CD4-positive, alpha-beta T cell treated with Interleukin-6 at 100 ng/mL for 8 hours (primary cell): ENCODE data around the gene GULP1.
"Not testable (repeated sequence)": the region's sequence is repeated elsewhere in the genome, so short reads cannot be mapped to it uniquely, and the experiment has no call there.

Source experiments
- DNase-seq: peaks from one replicate; pipeline ENCODE4 v3.0.0-alpha.2; 2020; ENCODE audit warnings: mixed read lengths, low spot score

The GULP1 gene

GRCh38 chr2:188601927-188602326, 310.3 kb downstream of the GULP1 start:
- no peak for DNase-seq

- DNase-seq: no peak
Measured at GRCh38 chr2:188604579-188604978, 312.9 kb downstream of the GULP1 start.

GRCh38 chr2:188605609-188606584, 314.2 kb downstream of the GULP1 start:
- DNase-seq: not testable (repeated sequence)

DNA sequence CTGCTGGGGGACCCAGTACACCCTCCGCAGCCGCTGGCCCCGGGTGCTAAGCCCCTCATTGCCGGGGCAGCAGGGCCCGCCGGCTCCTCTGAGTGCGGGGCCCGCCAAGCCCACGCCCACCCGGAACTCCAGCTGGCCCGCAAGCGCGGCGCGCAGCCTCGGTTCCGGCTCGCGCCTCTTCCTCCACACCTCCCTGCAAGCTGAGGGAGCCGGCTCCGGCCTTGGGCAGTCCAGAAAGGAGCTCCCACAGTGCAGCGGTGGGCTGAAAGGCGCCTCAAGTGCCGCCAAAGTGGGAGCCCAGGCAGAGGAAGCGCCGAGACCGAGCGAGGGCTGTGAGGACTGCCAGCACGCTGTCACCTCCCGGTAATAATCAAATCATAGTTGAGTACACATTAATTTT, 314.9 kb downstream of the GULP1 start:
- not testable (repeated sequence) for DNase-seq

- DNase-seq: no peak
Measured at GRCh38 chr2:188607501-188607900, 315.8 kb downstream of the GULP1 start.

DNA sequence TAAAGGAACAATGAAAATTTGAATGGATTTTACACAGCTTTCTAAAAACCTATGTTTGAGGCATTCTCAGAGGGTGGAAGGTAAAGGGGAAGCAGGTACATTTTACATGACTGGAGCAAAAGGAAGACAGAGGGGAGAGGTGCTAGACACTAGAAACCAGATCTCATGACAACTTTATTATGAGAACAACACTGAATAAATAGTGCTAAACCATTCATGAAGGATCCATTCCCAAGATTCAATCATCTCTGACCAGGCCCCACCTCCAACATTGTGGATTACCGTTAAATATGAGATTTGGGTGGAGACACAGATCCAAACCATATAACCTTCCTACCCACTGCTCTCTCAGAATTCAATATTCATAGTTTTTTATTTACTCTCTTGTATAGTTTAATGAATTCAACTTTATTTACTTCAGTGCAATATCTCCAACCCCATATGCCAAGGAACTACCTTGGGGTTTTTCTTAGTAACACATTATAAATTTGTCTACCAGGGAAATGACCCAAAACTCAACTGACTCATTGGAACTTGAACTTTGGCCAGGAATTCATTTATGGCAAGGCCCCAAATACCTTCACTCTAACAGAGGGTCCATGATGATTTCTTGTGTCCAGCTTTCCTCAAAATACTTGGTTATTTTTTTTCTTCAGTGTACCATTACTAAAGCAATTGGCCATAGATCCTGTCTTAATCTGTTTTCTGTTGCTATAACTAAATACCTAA, 317.8 kb downstream of the GULP1 start:
- DNase-seq: no peak

DNA sequence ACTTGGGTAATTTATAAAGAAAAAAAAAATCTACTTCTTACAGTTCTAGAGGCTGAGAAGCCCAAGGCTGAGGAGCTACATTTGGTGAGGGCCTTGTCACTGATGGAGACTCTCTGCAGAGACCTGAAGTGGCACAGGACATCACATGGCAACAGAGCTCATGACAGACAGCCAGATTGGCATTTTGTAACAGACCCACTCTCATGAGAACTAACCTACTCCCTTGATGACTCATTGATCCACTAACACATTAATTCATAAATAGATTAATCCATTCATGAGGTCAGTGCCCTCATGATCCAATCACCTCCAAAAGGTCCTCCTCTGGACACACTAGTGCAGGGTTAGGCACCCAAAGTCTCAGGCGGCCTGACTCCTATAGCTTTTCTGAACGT, 318.4 kb downstream of the GULP1 start:
- DNase-seq: no peak

GRCh38 chr2:188610827-188611226, 319.2 kb downstream of the GULP1 start:
- no peak for DNase-seq

- DNase-seq: no peak
Measured at GRCh38 chr2:188619146-188619545, 327.5 kb downstream of the GULP1 start.

DNA sequence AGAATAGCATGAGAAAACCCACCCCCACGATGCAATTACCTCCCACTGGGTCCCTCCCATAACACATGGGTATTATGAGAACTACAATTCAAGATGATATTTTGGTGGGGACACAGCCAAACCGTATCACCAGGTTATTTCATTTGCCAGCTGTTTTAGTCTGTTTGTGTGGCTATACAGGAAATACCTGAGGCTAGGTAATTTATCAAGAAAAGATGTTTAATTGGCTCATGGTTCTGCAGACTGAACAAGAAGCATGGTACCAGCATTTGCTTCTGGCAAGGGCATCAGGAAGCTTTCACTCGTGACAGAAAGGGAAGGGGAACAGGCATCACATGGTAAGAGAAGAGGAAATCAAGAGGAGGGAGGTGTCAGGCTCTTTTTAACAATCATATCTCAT, 329.2 kb downstream of the GULP1 start:
- DNase-seq: no peak

GRCh38 chr2:188622601-188623260, 331.1 kb downstream of the GULP1 start:
- no peak for DNase-seq

DNA sequence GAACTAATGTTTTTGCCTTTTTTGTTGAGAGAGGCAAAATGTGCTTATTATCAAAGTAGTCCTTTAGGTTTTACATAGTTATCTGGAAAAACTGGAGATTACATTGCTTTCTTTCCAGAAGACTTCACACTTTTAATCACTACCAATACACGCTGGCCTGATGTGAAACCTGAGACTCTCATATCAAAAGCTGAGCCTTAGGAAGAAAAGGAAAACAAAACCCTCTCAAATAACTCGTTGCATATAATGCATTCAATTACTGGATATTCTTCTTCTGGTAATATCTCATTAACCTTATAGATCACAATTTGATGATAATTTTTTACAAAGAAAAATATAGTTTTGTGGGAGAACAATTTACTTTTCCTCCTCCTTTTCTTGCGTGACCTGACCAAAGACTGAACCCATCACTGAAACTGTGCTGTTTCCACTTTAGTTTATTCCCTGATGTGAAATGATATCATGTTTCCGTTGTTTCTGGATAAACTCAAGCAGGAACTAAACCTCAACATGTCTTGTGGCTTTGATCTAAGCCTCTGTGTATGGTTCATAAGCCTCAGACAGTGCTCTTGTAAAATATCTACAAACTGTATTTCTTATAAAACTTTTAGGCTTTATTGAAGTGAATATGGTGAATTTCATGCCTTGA, 332.4 kb downstream of the GULP1 start:
- no peak for DNase-seq

- no peak for DNase-seq
Measured at GRCh38 chr2:188627471-188627870, 335.8 kb downstream of the GULP1 start.

DNA sequence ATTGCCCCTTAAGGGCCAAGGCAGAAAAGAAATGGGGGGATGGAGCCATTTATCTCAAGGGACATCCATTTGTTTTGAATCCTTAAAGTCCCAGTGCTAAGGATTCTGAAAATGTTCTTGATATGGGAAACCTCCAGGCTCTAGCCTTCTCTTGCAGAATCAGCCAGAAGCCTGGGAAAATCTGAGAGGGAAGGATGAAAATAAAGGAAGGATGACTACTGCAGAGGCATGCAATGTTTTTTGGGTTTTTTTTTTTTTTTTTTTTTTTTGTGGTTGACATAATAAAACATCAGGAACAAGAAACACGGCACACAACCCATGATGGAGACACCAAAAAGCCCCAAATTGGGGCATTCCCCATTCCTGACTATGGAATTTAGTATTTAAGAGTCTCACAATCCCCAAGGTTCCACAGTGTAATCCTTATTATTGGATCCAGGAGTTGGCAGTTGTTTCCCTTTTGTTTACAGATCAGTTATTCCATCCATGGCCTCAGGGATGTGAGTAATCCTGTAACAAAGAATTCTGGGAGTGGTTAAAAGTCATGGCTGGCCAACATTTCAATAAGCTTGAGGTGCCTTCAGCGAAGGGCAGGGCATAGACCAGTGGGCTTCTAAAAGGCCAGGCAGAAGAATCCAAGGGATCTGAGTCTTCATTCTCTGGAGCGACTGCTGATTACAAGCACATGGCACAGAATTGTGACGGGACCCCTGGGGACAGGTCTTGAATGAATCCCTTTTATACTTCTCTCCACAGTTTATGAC, 337.5 kb downstream of the GULP1 start:
- no peak for DNase-seq

GRCh38 chr2:188629753-188630527, 338.3 kb downstream of the GULP1 start:
- DNase-seq: no peak

GRCh38 chr2:188631037-188631809, 339.5 kb downstream of the GULP1 start:
- no peak for DNase-seq

DNA sequence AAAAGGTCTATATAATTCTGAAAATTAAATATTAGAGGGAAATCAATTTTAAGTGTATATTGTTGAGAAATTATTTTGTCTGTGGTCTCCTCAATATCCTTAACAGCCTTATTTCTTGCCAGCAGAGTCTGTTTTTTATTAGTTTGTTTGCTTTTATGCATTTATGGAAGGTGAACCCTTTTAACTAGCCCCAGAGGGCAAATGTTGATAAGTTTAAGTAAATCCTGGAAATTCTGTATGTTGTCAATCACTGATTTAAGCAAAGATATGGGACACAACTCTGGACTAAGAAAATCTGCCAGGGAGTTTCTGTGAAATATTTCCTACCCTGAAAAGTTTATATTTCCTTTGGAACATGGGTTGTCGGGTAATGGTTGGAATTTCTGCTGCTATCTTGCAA, 343.0 kb downstream of the GULP1 start:
- no peak for DNase-seq
